Esophagus muscularis mucosa (tissue), 4 donors: ENCODE measurements around the gene XXYLT1. TPM values are rescaled to one million over a fixed set of nuclear protein-coding genes. Genes with fewer than 3 reads are reported as not detected.
"Not testable (repeated sequence)": the region's sequence is repeated elsewhere in the genome, so short reads cannot be mapped to it uniquely, and the experiment has no call there.

ENCODE experiments used
- DNase-seq: peaks from one replicate; pipeline ENCODE4 v3.0.0-alpha.2; 2017; ENCODE audit errors: extremely low spot score
- H3K27ac ChIP-seq, 4 donors: fragments of 200-600 bp; sonication (generic); replicated peaks in 1 of 4; 1 replicate in 3 of 4; 2 replicates in 1 of 4; pipeline ENCODE4 v1.5.1; 2016 to 2019; ENCODE audit warnings: mild to moderate bottlenecking in 1 of 4
- H3K27me3 ChIP-seq, 4 donors: fragments of 200-600 bp; sonication (generic); one replicate each; pipeline versions ENCODE4 v1.5.1 to v1.6.0; 2016 to 2019
- H3K36me3 ChIP-seq, 4 donors: fragments of 200-600 bp; sonication (generic); one replicate each; pipeline ENCODE4 v1.5.1; 2016 to 2019
- H3K4me1 ChIP-seq, 4 donors: fragments of 200-600 bp; sonication (generic); one replicate each; pipeline ENCODE4 v1.5.1; 2016 to 2019
- H3K4me3 ChIP-seq, 4 donors: fragments of 200-600 bp; sonication (generic); 1 replicate in 2 of 4; 2 replicates in 2 of 4; pipeline ENCODE4 v1.5.1; 2016 to 2019; ENCODE audit warnings: mild to moderate bottlenecking in 4 of 4, moderate library complexity in 1 of 4
- H3K9me3 ChIP-seq, 4 donors: fragments of 200-600 bp; sonication (generic); 1 replicate in 3 of 4; 2 replicates in 1 of 4; pipeline ENCODE4 v1.5.1; 2016 to 2019
- EP300 ChIP-seq: sonication (generic); formaldehyde crosslinking; IDR thresholded peaks from one replicate; pipeline ENCODE4 v1.6.1; 2017; ENCODE audit warnings: antibody characterized with exemption
- POLR2A ChIP-seq: fragments of 450-650 bp; IDR thresholded peaks from one replicate; pipeline ENCODE4 v1.6.1; 2017; ENCODE audit warnings: antibody characterized with exemption, moderate library complexity, mild to moderate bottlenecking, low read depth
- POLR2AphosphoS5 ChIP-seq, 2 donors: sonication (generic); formaldehyde crosslinking; IDR thresholded peaks; one replicate each; pipeline ENCODE4 v1.6.1; 2017; ENCODE audit warnings: antibody characterized with exemption in 2 of 2
- WGBS: methylation state at CpG from one replicate; pipeline ENCODE4 v1.1.5; 2018; 5-methylcytosine and 5-hydroxymethylcytosine counted together
- intact Hi-C: fragments of 100-400 bp; cut with DNase I; formaldehyde crosslinking; loops from one replicate; pipeline ENCODE4 v1.15.1; 2023
- total RNA-seq, 4 donors: library from RNA; depleted of rRNA; stranded (reverse); fragments of >200 nt; gene quantifications; one replicate each; pipeline versions ENCODE4 v1.1.0 to v1.2.1, GENCODE V29; 2016
- TF ChIP-seq, protein P1 (sequence below), 3 experiments: fragments of 200-600 bp in 2 of 3; fragments of 450-650 bp in 1 of 3; sonication (generic) in 2 of 3; IDR thresholded peaks; one replicate each; pipeline ENCODE4 v1.5.1; 2017 to 2019; ENCODE audit warnings: antibody characterized with exemption in 3 of 3, mild to moderate bottlenecking in 2 of 3, moderate library complexity in 1 of 3

XXYLT1 gene
- total RNA-seq, 4 donors from 2014 or later, result 8.8 to 18.5 (median 13.9) TPM

DNA sequence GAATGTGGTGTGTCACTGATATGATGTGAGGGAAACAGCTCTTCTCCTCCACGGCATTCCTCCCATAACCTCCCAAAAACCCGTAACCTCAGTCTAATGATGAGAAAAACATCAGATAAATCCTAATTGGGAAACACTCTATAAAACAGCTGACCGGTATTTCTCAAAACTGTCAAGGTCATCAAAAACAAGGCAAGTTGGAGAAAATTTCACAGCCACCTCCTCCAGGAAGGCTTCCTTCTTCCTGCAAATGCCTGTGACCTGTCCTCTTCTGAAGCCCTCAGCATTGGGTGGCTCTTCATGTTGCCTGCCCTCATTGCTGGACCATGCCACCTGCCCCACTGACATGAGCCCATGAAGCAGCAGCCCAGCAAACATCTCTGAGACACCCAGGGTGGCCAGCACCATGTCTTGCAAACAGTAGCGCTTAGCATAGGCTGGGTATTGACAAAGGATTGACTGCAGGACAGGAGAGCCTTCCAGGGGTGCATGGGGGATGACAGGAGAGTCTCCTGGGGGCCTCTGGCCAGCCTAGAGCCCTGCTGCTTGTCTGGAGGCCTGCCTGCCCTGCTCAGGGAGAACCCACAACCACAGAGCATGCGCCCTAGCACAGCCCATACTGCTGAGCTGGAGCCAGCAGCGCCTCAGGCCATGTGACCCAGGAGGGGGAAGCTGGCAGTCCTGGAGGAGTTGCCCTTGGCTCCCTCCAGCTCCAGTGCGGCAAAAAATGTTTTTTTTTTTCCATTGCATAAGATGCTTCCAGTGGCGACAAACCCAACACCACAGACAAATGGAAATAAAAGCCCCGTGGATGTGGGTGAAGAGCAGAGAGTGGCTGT lies 49.7 kb downstream of the XXYLT1 start:
- intact Hi-C loops, result no loop called here
- no peak for TF ChIP-seq EP300
- TF ChIP-seq POLR2AphosphoS5 (IDR thresholded peaks at IDR 0.05), result peak; percentile 34 to 60
- no peak overlapping the region for H3K4me3 ChIP-seq
- H3K27me3 ChIP-seq, result no peaks in the 10 kb centered on the region
- peaks cover 25 to 59% (median 48%) of the 10 kb centered on the region in 4 donors for H3K4me1 ChIP-seq
- H3K9me3 ChIP-seq, result no peaks in the 10 kb centered on the region
- 82% methylated on average over 7 of the region's 9 CpGs for WGBS
- H3K27ac ChIP-seq, result peak overlapping the region; percentile 77 to 86 (median 80)
- DNase-seq, result no peak
- peaks cover 0 to 6% (median 3%) of the 10 kb centered on the region in 4 donors for H3K36me3 ChIP-seq

DNA sequence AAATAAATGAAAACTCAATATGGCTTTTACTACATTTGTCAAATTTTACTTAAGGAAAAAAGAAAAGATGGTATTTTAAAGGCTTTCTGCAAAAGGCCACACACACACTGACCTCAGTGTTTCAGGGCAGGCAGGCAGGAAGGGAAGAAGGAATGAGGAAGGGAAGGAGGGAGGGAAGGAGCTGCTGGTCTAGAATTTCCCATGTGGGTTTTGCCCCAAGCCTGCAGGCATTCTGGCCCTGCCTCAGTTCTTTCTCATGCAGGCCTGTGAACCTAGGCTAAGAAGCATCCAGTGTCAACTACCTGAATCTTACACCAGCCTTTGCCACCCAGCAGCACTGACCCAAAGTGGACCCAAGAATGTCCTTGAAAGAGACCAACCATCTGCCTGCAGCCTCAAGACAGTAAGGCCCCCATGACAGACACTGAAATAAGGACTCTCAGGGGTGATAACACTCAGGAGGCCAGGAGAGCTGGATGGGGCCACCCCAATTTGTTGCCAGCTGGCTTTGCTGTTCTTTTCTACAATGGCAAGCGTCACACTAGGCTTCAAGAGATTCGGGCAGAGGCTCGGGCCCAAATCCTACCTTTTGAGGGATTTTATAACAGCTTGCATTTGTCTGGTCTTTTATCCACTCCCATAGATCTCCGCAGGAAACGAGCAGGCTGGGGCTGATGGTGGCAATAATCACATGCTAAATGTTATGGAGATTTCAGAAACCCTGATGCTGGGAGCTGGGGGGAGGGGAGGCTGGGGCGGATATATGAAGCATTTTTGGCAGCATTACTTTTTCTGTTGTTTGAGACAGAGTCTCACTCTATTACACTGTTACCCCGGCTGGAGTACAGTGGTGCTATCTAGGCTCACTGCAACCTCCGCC lies 51.4 kb downstream of the XXYLT1 start:
- Histone ChIP-seq H3K9me3 (no peaks in the 10 kb centered on the region), H3K4me3 (no peak overlapping the region), H3K27me3 (no peaks in the 10 kb centered on the region), H3K36me3 (no peaks in the 10 kb centered on the region), H3K4me1 (peaks cover 25 to 54% (median 47%) of the 10 kb centered on the region in 4 donors), H3K27ac (peak overlapping the region in 1 of 4 donors; percentile 6)
- DNase-seq, result no peak
- TF ChIP-seq POLR2A (no peak), POLR2AphosphoS5 (IDR thresholded peaks at IDR 0.05) (no peak), EP300 (no peak)
- TF ChIP-seq, protein P1, sequence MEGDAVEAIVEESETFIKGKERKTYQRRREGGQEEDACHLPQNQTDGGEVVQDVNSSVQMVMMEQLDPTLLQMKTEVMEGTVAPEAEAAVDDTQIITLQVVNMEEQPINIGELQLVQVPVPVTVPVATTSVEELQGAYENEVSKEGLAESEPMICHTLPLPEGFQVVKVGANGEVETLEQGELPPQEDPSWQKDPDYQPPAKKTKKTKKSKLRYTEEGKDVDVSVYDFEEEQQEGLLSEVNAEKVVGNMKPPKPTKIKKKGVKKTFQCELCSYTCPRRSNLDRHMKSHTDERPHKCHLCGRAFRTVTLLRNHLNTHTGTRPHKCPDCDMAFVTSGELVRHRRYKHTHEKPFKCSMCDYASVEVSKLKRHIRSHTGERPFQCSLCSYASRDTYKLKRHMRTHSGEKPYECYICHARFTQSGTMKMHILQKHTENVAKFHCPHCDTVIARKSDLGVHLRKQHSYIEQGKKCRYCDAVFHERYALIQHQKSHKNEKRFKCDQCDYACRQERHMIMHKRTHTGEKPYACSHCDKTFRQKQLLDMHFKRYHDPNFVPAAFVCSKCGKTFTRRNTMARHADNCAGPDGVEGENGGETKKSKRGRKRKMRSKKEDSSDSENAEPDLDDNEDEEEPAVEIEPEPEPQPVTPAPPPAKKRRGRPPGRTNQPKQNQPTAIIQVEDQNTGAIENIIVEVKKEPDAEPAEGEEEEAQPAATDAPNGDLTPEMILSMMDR (IDR thresholded peaks at IDR 0.05), result no peak
- intact Hi-C loops, result no loop called here
- 68% methylated on average over 8 of the region's 8 CpGs for WGBS

DNA sequence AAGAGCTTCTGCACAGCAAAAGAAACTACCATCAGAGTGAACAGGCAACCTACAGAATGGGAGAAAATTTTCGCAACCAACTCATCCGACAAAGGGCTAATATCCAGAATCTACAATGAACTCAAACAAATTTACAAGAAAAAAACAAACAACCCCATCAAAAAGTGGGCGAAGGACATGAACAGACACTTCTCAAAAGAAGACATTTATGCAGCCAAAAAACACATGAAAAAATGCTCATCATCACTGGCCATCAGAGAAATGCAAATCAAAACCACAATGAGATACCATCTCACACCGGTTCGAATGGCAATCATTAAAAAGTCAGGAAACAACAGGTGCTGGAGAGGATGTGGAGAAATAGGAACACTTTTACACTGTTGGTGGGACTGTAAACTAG lies 52.6 kb downstream of the XXYLT1 start:
- H3K27me3 ChIP-seq, H3K36me3 ChIP-seq, DNase-seq, H3K9me3 ChIP-seq, H3K4me3 ChIP-seq, intact Hi-C loops, H3K27ac ChIP-seq: not testable (repeated sequence)
- WGBS, result 94% methylated on average over 4 of the region's 5 CpGs
- peaks cover 15 to 41% (median 34%) of the 10 kb centered on the region in 4 donors for H3K4me1 ChIP-seq

- H3K27me3 ChIP-seq, H3K9me3 ChIP-seq, intact Hi-C loops, H3K4me3 ChIP-seq, DNase-seq, H3K27ac ChIP-seq, H3K36me3 ChIP-seq: not testable (repeated sequence)
- H3K4me1 ChIP-seq, result peaks cover 3 to 29% (median 19%) of the 10 kb centered on the region in 4 donors
- 90% methylated on average over 2 of the region's 2 CpGs for WGBS
Observed at GRCh38 chr3:195215576-195215975, 55.4 kb downstream of the XXYLT1 start.

DNA sequence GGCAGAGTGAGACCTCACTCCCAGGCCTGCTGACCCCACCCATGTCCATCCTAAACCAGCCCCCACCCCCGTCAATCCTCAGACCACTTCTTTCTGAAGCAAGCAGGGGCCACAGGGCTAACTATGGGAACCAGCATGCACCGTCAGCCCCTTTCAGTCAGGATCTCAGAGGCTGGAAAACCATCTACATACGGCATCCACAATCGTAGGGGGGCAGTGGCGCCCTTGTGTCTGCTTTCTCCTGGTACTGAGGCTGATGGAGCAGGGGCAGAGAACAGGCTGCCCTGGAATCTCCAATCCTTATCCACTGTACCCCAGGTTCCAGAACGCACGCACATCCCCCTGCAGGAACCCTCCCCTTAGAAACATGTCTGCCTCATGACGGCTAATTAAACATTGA lies 56.6 kb downstream of the XXYLT1 start:
- WGBS, result 97% methylated on average over 8 of the region's 8 CpGs
- Histone ChIP-seq H3K27me3 (no peaks in the 10 kb centered on the region), H3K4me3 (no peak overlapping the region), H3K4me1 (peaks cover 15 to 29% (median 24%) of the 10 kb centered on the region in 4 donors), H3K27ac (no peak overlapping the region), H3K36me3 (no peaks in the 10 kb centered on the region), H3K9me3 (no peaks in the 10 kb centered on the region)
- TF ChIP-seq POLR2A (no peak), EP300 (no peak), POLR2AphosphoS5 (IDR thresholded peaks at IDR 0.05) (no peak)
- TF ChIP-seq, protein P1 (IDR thresholded peaks at IDR 0.05), result no peak
- peak; percentile 83 for DNase-seq
- intact Hi-C loops, result no loop called here
